HepG2 (cell line): ENCODE results near the gene LIPE.

Experiments used
- TOPORS ChIP-seq: sonication (generic); formaldehyde crosslinking; IDR thresholded peaks from 2 replicates; pipeline ENCODE4 v1.8.0; 2023; ENCODE audit warnings: mild to moderate bottlenecking, missing genetic modification reagents
- ZKSCAN8 ChIP-seq: IDR thresholded peaks from 2 replicates; pipeline ENCODE4 v1.6.1; 2016; ENCODE audit warnings: borderline replicate concordance, missing genetic modification reagents, missing compliant biosample characterization
- ZNF274 ChIP-seq: sonication (generic); formaldehyde crosslinking; IDR thresholded peaks from 2 replicates; pipeline ENCODE4 v1.5.1; 2020; ENCODE audit warnings: mild to moderate bottlenecking, missing genetic modification reagents

DNA sequence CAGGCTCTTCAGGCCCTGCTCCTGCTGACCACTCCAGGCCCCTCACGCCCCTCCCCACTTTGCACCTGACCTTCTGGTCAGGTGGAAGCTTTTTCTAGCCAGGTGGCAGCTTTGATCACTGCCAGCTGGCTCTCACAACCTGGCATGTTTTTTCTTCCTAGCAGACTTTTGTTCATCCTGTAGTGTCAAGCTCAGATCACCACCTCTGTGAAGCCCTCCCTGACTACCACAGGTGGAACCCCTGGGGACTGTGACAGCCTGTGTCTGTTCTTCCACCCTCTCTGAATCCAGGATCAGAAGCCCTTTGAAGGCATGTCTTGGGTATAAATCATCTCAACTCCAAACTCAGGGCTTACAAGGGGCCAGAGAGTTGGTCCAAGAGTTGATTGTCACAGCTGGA is 26.8 kb downstream of the LIPE start:
- TF ChIP-seq ZNF274 (no peak), ZKSCAN8 (CRISPR knock-in tag) (no peak), TOPORS (CRISPR knock-in tag) (no peak)
